ENCODE data around the gene TAF4. TPM values are rescaled to one million over a fixed set of nuclear protein-coding genes. Genes with fewer than 3 reads are reported as not detected.

Gene TAF4
- total RNA-seq, 4 donors from 2014 or later = 18.0 to 31.8 (median 25.8) TPM

DNA sequence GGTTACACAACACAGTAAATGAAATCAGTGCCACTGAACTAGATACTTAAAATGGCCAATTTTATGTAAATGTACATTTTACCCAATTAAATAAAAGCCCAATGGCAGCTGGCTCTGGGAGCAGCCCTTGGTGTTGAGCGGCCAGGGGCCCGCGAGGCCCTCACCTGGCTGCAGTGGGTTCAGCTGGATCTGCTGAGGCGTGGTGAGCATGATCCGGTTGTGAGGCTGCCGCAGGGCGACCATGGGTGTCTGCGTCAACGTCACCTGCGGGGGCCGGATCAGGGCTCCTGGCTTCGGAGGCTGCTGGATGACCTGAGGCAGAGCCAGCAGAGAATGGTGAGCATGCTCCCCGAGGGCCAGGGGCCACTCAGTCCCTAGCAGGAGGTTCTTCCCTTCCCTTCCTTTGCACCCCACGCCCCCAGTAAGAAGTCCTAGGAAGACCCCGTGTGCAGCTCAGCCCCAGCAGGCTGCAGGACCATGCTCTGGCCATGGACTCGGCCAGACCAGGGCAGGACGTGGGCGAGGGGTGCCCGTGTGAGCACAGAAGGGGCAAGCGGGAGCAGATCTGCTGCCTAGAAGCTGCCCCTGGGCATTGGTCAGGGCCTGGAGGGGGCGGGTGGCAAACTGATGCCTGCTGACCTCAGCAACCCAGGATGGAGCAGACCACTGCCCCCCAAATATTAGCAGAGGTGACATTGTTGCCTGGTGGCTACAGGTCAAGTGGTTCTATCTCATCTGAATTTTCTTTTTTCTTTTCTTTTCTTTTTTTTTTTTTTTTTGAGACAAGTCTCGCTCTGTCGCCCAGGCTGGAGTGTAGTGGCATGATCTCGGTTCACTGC, 61.9 kb downstream of the TAF4 start:
- 92% methylated on average over 22 of the region's 24 CpGs for WGBS
- Histone ChIP-seq H3K27ac (no peak overlapping the region), H3K4me1 (no peaks in the 10 kb centered on the region), H3K36me3 (peaks cover 98% of the 10 kb centered on the region), H3K4me3 (no peak overlapping the region), H3K27me3 (no peaks in the 10 kb centered on the region), H3K9me3 (no peaks in the 10 kb centered on the region)
- DNase-seq (ENCODE audit: low spot score in 2 of 2) = no peak
- TF ChIP-seq EP300 (IDR thresholded peaks at IDR 0.05) (no peak), POLR2A (IDR thresholded peaks at IDR 0.05) (no peak), POLR2AphosphoS5 (IDR thresholded peaks at IDR 0.05) (no peak)
- TF ChIP-seq, protein P1, sequence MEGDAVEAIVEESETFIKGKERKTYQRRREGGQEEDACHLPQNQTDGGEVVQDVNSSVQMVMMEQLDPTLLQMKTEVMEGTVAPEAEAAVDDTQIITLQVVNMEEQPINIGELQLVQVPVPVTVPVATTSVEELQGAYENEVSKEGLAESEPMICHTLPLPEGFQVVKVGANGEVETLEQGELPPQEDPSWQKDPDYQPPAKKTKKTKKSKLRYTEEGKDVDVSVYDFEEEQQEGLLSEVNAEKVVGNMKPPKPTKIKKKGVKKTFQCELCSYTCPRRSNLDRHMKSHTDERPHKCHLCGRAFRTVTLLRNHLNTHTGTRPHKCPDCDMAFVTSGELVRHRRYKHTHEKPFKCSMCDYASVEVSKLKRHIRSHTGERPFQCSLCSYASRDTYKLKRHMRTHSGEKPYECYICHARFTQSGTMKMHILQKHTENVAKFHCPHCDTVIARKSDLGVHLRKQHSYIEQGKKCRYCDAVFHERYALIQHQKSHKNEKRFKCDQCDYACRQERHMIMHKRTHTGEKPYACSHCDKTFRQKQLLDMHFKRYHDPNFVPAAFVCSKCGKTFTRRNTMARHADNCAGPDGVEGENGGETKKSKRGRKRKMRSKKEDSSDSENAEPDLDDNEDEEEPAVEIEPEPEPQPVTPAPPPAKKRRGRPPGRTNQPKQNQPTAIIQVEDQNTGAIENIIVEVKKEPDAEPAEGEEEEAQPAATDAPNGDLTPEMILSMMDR (IDR thresholded peaks at IDR 0.05) = no peak

DNA sequence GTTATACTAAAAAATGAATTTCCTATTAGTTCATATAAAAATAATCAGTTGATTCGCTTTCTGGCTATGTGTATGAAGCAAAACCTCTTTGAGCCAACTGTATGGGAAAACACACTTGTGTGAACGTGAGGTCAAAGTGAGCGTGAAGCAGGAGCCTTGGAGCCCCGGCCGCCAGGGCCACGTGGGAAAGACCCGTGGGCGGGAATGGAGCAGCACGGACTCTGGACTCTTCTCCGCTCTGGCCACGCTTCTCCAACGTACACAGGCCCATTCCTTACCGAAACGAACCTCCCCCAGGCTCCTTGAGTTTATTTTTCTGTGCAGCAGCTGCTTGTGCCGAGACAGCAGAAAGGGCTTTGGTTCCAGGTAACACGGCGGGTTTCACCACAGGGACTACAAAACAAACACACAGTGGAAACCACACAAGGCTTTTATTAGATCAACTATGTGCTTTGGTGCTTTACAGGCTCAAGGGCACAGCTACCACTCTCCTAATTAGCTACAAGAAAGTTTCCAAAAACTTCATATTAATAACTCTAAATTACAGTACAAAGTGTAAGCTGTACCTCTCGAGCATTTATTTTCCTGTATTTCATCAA, 62.7 kb downstream of the TAF4 start:
- H3K36me3 ChIP-seq = peaks cover 98% of the 10 kb centered on the region
- 92% methylated on average over 18 of the region's 18 CpGs for WGBS
- no peaks in the 10 kb centered on the region for H3K9me3 ChIP-seq
- no peaks in the 10 kb centered on the region for H3K27me3 ChIP-seq
- no peak overlapping the region for H3K4me3 ChIP-seq
- H3K27ac ChIP-seq = no peak overlapping the region
- DNase-seq (ENCODE audit: low spot score in 2 of 2) = no peak
- no peaks in the 10 kb centered on the region for H3K4me1 ChIP-seq
- TF ChIP-seq EP300 (IDR thresholded peaks at IDR 0.05) = no peak
- no peak for TF ChIP-seq POLR2A (IDR thresholded peaks at IDR 0.05)
- TF ChIP-seq, protein P1 (IDR thresholded peaks at IDR 0.05) = no peak
- no peak for TF ChIP-seq POLR2AphosphoS5 (IDR thresholded peaks at IDR 0.05)

DNA sequence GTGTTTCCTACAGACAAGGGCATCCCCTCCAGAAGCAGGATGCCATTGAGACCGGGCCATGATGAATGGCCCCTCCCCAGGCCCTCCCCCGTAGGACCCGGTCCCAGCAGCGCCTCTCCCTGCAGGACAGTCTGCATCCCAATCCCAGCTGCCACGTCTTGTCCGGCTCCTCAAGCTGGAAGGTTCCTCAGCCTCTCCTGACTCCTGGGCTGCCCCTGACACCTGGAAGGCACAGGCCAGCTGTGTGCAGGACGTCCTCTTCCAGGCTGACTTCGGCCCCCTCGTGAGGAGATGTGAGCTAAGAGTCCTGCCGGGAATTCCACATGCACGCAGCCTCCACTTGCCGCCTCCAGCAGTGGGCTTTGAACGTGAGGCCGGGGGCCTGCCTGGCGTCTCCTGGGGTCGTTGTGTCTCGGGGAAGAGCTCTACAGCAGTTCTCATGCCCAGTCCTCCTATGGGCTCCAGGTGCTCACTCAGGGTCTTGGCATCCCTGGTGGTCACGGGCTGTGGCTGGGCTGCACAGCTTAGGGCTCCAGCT, 64.4 kb downstream of the TAF4 start:
- no peaks in the 10 kb centered on the region for H3K4me1 ChIP-seq
- no peaks in the 10 kb centered on the region for H3K27me3 ChIP-seq
- no peaks in the 10 kb centered on the region for H3K9me3 ChIP-seq
- H3K36me3 ChIP-seq = peaks cover 100% of the 10 kb centered on the region
- DNase-seq (ENCODE audit: low spot score in 2 of 2) = no peak
- H3K4me3 ChIP-seq = no peak overlapping the region
- WGBS = 94% methylated on average over 10 of the region's 18 CpGs
- TF ChIP-seq, protein P1 (IDR thresholded peaks at IDR 0.05) = no peak
- TF ChIP-seq EP300 (IDR thresholded peaks at IDR 0.05) (no peak), POLR2A (IDR thresholded peaks at IDR 0.05) (no peak), POLR2AphosphoS5 (IDR thresholded peaks at IDR 0.05) (no peak)
- no peak overlapping the region for H3K27ac ChIP-seq

DNA sequence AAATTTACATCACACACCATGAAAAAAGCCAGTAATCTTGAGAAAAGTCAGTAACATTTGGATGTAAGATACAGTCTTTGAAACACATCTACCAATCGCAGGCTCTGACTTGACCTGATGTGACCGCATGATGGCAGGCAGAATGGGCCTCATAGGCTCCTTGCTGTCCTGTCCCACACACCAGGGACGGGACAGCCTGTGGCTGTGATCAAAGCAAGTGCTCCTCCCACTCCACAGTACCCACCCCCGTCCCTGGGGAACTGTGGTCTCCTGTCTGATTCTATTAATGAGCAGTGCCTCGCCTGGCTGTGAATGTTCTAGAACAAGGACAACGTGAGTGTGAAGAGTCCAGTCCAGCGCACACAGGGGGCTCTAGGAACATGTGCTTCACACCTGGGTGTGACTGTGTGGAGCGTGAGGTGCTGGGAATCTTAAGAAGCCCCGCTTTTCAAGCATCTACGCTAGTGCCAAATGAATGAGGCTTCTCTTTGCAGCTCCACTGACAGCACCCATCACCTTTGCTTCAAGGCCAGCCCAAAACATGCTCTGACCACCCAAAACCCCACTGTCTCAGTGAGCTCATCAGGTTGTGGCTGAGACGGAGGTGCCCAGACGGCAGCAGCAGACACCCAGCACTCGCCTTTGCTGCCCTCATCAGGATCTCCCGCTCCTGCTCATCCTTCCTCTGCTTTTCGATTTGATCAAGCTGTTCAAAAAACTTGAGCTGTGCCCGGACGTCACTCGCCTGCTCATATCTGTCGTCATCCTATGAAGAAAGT, 67.1 kb downstream of the TAF4 start:
- no peak overlapping the region for H3K4me3 ChIP-seq
- H3K4me1 ChIP-seq = no peaks in the 10 kb centered on the region
- H3K36me3 ChIP-seq = peaks cover 97% of the 10 kb centered on the region
- H3K27me3 ChIP-seq = no peaks in the 10 kb centered on the region
- no peak overlapping the region for H3K27ac ChIP-seq
- TF ChIP-seq POLR2AphosphoS5 (IDR thresholded peaks at IDR 0.05) = no peak
- H3K9me3 ChIP-seq = no peaks in the 10 kb centered on the region
- no peak for DNase-seq (ENCODE audit: low spot score in 2 of 2)
- 93% methylated on average over 17 of the region's 19 CpGs for WGBS

DNA sequence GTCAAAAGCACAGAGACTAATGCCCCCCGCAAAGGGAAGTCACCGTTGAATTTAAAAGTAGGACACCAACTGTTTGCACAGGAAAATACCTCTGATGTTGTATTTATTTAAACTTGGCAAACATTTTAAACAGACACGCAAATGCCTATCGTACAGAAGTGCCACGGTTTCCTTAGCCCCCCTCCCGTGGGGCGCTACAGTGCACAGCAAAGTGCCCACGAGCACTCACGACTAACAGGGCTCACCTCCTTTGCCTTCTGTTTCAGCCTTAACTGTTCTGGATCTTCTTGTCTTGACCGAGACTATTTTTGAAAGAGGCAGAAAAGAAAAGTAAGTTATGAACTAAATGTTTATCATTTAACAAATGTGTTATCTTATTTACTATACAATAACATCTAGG, 67.8 kb downstream of the TAF4 start:
- Histone ChIP-seq H3K9me3 (no peaks in the 10 kb centered on the region), H3K4me1 (no peaks in the 10 kb centered on the region), H3K27me3 (no peaks in the 10 kb centered on the region), H3K4me3 (no peak overlapping the region), H3K27ac (no peak overlapping the region), H3K36me3 (peaks cover 97% of the 10 kb centered on the region)
- TF ChIP-seq, protein P1 (IDR thresholded peaks at IDR 0.05) = no peak
- TF ChIP-seq EP300 (IDR thresholded peaks at IDR 0.05) (no peak), POLR2AphosphoS5 (IDR thresholded peaks at IDR 0.05) (no peak), POLR2A (IDR thresholded peaks at IDR 0.05) (no peak)
- no peak for DNase-seq (ENCODE audit: low spot score in 2 of 2)
- 93% methylated on average over 10 of the region's 10 CpGs for WGBS
